GM12891 (cell line): ENCODE measurements around the gene CYTL1.

ENCODE experiments used
- POLR2AphosphoS5 ChIP-seq: IDR thresholded peaks from 2 replicates; pipeline ENCODE4 v1.6.1; 2011; ENCODE audit warnings: low read depth, low read length, control low read depth
- TAF1 ChIP-seq: IDR thresholded peaks from 2 replicates; pipeline ENCODE4 v1.6.1; 2011; ENCODE audit warnings: low read depth, low read length, control low read depth

GRCh38 chr4:5037553-5038551, 18.6 kb upstream of the CYTL1 start:
- TF ChIP-seq POLR2AphosphoS5 = no peak
- TF ChIP-seq TAF1 = no peak
